K562 (cell line): ENCODE data around the gene UBE2H. TPM values are rescaled to one million over a fixed set of nuclear protein-coding genes. Genes with fewer than 3 reads are reported as not detected.

ENCODE experiments used
- ATF1 ChIP-seq, 2 experiments: fragments of 450-650 bp in 1 of 2; IDR thresholded peaks; 2 replicates each; pipeline ENCODE4 v1.6.1; 2016; ENCODE audit warnings: missing compliant biosample characterization in 1 of 2, missing genetic modification characterization in 1 of 2
- CEBPG ChIP-seq, 3 experiments: fragments of 200-800 bp in 1 of 3; sonication (Bioruptor generic) in 1 of 3; sonication (generic) in 1 of 3; formaldehyde crosslinking in 1 of 3; IDR thresholded peaks in 2 of 3; conservative IDR thresholded peaks in 1 of 3; 2 replicates each; pipeline versions ENCODE4 v1.6.1 to v1.8.0; 2016 to 2022; ENCODE audit warnings: missing compliant biosample characterization in 2 of 3, missing genetic modification characterization in 2 of 3, mild to moderate bottlenecking in 1 of 3, missing genetic modification reagents in 1 of 3
- CTBP1 ChIP-seq: fragments of 450-650 bp; IDR thresholded peaks from 2 replicates; pipeline ENCODE4 v1.6.1; 2016; ENCODE audit warnings: borderline replicate concordance
- ETV1 ChIP-seq: fragments of 450-650 bp; conservative IDR thresholded peaks from 2 replicates; pipeline ENCODE4 v1.6.1; 2016; ENCODE audit warnings: missing genetic modification characterization, control low read depth, low read depth, missing compliant biosample characterization
- HLTF ChIP-seq: fragments of 450-650 bp; IDR thresholded peaks from 2 replicates; pipeline ENCODE4 v1.6.1; 2016
- JUN ChIP-seq, 2 experiments: sonication (generic) in 1 of 2; formaldehyde crosslinking in 1 of 2; IDR thresholded peaks; 2 replicates each; pipeline versions ENCODE4 v1.6.1 to v1.8.0; 2012 to 2022; ENCODE audit warnings: borderline replicate concordance in 2 of 2, mild to moderate bottlenecking in 2 of 2, improper control_type of control experiment in 1 of 2, low read depth in 1 of 2, low read length in 1 of 2, missing genetic modification reagents in 1 of 2
- KAT8 ChIP-seq: fragments of 450-650 bp; IDR thresholded peaks from 2 replicates; pipeline ENCODE4 v1.6.1; 2016; ENCODE audit warnings: low read depth, mild to moderate bottlenecking
- KDM5B ChIP-seq: fragments of 200-600 bp; sonication (generic); IDR thresholded peaks from 2 replicates; pipeline ENCODE4 v1.6.1; 2012; ENCODE audit warnings: low read depth, mild to moderate bottlenecking, moderate library complexity, low read length, control low read depth, inconsistent platforms; ENCODE audit not compliant: insufficient replicate concordance
- MCM5 ChIP-seq: fragments of 450-650 bp; IDR thresholded peaks from 2 replicates; pipeline ENCODE4 v1.6.1; 2016; ENCODE audit warnings: low read depth
- MTA1 ChIP-seq: fragments of 450-650 bp; IDR thresholded peaks from 2 replicates; pipeline ENCODE4 v1.6.1; 2017; ENCODE audit warnings: borderline replicate concordance
- NFIC ChIP-seq: fragments of 450-650 bp; IDR thresholded peaks from 2 replicates; pipeline ENCODE4 v1.6.1; 2017; ENCODE audit warnings: mild to moderate bottlenecking, inconsistent platforms
- SAFB2 ChIP-seq: fragments of 200-400 bp; formaldehyde crosslinking; IDR thresholded peaks from 2 replicates; pipeline ENCODE4 v1.6.1; 2018; ENCODE audit warnings: borderline replicate concordance, low read length, low read depth, moderate library complexity; ENCODE audit not compliant: severe bottlenecking
- SMAD4 ChIP-seq: fragments of 250-450 bp; sonication (Bioruptor Pico); conservative IDR thresholded peaks from 2 replicates; pipeline ENCODE4 v1.8.0; 2021; ENCODE audit warnings: inconsistent platforms, mild to moderate bottlenecking, moderate library complexity
- TCF7 ChIP-seq: sonication (generic); IDR thresholded peaks from 2 replicates; pipeline ENCODE4 v1.6.1; 2016; ENCODE audit warnings: antibody characterized with exemption, borderline replicate concordance
- ZEB2 ChIP-seq: fragments of 450-650 bp; IDR thresholded peaks from 2 replicates; pipeline ENCODE4 v1.6.1; 2016
- ZNF583 ChIP-seq: fragments of 250-450 bp; sonication (Bioruptor Pico); IDR thresholded peaks from 2 replicates; pipeline ENCODE4 v1.4.0; 2020
- ZNF785 ChIP-seq: fragments of 250-450 bp; sonication (Bioruptor Pico); IDR thresholded peaks from 2 replicates; pipeline ENCODE4 v1.4.0; 2020; ENCODE audit warnings: mild to moderate bottlenecking
- polyA plus RNA-seq, 8 experiments: library from polyadenylated mRNA; depleted of rRNA in 4 of 8; stranded (reverse) in 5 of 8; unstranded in 3 of 8; fragments of >200 nt; fragmentation: Nextera tagmentation in 2 of 8; fragmentation: Illumina TruSeq in 1 of 8; extraction: Ambion mirVana in 2 of 8; extraction: Trizol in 1 of 8; gene quantifications; 2 replicates each; pipeline versions ENCODE4 v1.2.1 to v1.2.3, GENCODE V29; 2011 to 2014; ENCODE audit warnings: inconsistent platforms in 1 of 8, missing spikeins in 1 of 8
- total RNA-seq, 7 experiments: library from RNA; depleted of rRNA in 6 of 7; stranded (reverse); fragments of >200 nt in 6 of 7; fragmentation: Illumina TruSeq in 2 of 7; extraction: Trizol in 2 of 7; gene quantifications; 2 replicates each; pipeline versions ENCODE4 v1.2.1 to v1.2.3, GENCODE V29; 2011 to 2021; ENCODE audit warnings: low replicate concordance in 1 of 7
- TF ChIP-seq, protein P1 (sequence below): fragments of 450-650 bp; IDR thresholded peaks from 2 replicates; pipeline ENCODE4 v1.6.1; 2016; ENCODE audit warnings: borderline replicate concordance
- TF ChIP-seq, protein P2 (sequence below): sonication (generic); formaldehyde crosslinking; IDR thresholded peaks from 2 replicates; pipeline ENCODE4 v1.8.1; 2023; ENCODE audit warnings: missing genetic modification reagents, mild to moderate bottlenecking, borderline replicate concordance

Gene UBE2H
- total and polyA plus RNA-seq, 9 of the 15 experiments (the other 6 are each of a cell fraction or from before 2014, with no cell fraction given), result 6.3 to 33.0 (median 13.3) TPM

GRCh38 chr7:129829737-129830631 is 122.8 kb downstream of the UBE2H start (continued):
- peak; percentile 74; the same call in 1 of the 2 replicates for TF ChIP-seq ZNF583 (CRISPR knock-in tag)
- no peak for TF ChIP-seq KAT8
- TF ChIP-seq MTA1, result peak; percentile 37; the same call in 1 of the 2 replicates
- TF ChIP-seq ATF1 (CRISPR knock-in tag; IDR thresholded peaks at IDR 0.05), result no peak
- TF ChIP-seq ATF1 (tag; IDR thresholded peaks at IDR 0.05), result 0 out of 2 replicates have a peak, but pooled peaks have one; percentile 14
- no peak for TF ChIP-seq HLTF
- no peak for TF ChIP-seq KDM5B
- 0 out of 2 replicates have a peak, but pooled peaks have one; percentile 42 for TF ChIP-seq JUN (IDR thresholded peaks at IDR 0.05; ENCODE audit: borderline replicate concordance, low read depth, low read length)
- TF ChIP-seq JUN (CRISPR knock-in tag; IDR thresholded peaks at IDR 0.05; ENCODE audit: borderline replicate concordance), result no peak
- TF ChIP-seq, protein P1, sequence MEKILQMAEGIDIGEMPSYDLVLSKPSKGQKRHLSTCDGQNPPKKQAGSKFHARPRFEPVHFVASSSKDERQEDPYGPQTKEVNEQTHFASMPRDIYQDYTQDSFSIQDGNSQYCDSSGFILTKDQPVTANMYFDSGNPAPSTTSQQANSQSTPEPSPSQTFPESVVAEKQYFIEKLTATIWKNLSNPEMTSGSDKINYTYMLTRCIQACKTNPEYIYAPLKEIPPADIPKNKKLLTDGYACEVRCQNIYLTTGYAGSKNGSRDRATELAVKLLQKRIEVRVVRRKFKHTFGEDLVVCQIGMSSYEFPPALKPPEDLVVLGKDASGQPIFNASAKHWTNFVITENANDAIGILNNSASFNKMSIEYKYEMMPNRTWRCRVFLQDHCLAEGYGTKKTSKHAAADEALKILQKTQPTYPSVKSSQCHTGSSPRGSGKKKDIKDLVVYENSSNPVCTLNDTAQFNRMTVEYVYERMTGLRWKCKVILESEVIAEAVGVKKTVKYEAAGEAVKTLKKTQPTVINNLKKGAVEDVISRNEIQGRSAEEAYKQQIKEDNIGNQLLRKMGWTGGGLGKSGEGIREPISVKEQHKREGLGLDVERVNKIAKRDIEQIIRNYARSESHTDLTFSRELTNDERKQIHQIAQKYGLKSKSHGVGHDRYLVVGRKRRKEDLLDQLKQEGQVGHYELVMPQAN, result 0 out of 2 replicates have a peak, but pooled peaks have one; percentile 23
- no peak for TF ChIP-seq CEBPG (CRISPR knock-in tag; IDR thresholded peaks at IDR 0.05)
- no peak for TF ChIP-seq CEBPG (tag; conservative IDR thresholded peaks at IDR 0.05 in 1 of 2, IDR thresholded peaks at IDR 0.05 in 1 of 2)
- no peak for TF ChIP-seq CTBP1
- TF ChIP-seq MCM5, result no peak
- peak; percentile 41 for TF ChIP-seq SMAD4 (CRISPR knock-in tag)
- TF ChIP-seq TCF7, result no peak
- TF ChIP-seq NFIC, result no peak; the same call in 1 of the 2 replicates
- TF ChIP-seq, protein P2, sequence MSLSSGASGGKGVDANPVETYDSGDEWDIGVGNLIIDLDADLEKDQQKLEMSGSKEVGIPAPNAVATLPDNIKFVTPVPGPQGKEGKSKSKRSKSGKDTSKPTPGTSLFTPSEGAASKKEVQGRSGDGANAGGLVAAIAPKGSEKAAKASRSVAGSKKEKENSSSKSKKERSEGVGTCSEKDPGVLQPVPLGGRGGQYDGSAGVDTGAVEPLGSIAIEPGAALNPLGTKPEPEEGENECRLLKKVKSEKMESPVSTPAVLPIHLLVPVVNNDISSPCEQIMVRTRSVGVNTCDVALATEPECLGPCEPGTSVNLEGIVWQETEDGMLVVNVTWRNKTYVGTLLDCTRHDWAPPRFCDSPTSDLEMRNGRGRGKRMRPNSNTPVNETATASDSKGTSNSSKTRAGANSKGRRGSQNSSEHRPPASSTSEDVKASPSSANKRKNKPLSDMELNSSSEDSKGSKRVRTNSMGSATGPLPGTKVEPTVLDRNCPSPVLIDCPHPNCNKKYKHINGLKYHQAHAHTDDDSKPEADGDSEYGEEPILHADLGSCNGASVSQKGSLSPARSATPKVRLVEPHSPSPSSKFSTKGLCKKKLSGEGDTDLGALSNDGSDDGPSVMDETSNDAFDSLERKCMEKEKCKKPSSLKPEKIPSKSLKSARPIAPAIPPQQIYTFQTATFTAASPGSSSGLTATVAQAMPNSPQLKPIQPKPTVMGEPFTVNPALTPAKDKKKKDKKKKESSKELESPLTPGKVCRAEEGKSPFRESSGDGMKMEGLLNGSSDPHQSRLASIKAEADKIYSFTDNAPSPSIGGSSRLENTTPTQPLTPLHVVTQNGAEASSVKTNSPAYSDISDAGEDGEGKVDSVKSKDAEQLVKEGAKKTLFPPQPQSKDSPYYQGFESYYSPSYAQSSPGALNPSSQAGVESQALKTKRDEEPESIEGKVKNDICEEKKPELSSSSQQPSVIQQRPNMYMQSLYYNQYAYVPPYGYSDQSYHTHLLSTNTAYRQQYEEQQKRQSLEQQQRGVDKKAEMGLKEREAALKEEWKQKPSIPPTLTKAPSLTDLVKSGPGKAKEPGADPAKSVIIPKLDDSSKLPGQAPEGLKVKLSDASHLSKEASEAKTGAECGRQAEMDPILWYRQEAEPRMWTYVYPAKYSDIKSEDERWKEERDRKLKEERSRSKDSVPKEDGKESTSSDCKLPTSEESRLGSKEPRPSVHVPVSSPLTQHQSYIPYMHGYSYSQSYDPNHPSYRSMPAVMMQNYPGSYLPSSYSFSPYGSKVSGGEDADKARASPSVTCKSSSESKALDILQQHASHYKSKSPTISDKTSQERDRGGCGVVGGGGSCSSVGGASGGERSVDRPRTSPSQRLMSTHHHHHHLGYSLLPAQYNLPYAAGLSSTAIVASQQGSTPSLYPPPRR (CRISPR knock-in tag), result peak; percentile 80; the same call in 1 of the 2 replicates
- no peak for TF ChIP-seq ZNF785 (CRISPR knock-in tag)
- no peak for TF ChIP-seq SAFB2
- TF ChIP-seq ETV1 (tag), result peak; percentile 23
- peak; percentile 38; the same call in 1 of the 2 replicates for TF ChIP-seq ZEB2
